Activated CD4-positive, alpha-beta T cell treated with anti-CD3 and anti-CD28 coated beads for 4 hours (primary cell): ENCODE measurements around the gene KRTAP12-1.
"Not testable (repeated sequence)": the region's sequence is repeated elsewhere in the genome, so short reads cannot be mapped to it uniquely, and the experiment has no call there.

Experiments used
- DNase-seq, 2 donors: peaks; one replicate each; pipeline ENCODE4 v3.0.0-alpha.2; 2020

Gene KRTAP12-1

DNA sequence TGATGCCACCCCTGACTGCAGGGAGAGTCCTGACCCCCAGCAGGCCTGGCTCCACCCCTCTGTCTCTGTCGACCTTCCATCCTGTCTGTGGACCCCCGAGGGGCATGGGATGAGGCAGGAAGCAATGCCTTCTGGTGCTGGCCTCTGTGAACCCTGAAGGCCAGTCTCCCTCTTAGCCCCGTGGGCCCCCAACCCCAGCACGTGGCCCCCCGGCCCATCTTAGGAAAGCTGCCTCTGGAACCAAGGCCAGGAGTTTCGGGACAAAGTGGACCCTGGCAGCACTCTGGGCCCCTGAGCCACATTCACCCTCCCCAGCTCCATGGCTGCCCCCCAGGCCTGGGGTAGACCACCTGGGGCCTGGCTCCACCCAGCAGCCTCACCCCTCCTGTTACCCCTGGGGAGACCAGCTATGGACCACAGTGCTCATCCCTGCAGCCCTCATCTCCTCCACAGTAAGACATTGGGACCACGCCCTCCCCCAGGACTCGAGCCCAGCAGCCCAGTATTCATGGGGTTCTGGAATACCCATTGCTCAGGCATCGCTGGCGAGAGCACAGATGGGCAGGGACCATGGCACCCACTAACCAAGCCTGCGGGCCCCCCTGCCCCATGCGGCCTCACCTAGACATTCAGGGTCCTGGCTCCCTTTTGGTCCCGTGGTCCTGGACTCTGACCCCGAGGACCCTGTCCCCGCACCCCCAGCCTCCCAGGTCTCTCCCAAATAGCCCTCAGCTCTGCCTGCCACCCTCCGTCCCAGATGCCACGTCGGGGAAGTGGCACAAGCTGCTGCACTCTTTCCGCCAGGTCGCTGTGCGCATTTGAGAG, 43.2 kb downstream of the KRTAP12-1 start:
- not testable (repeated sequence) for DNase-seq

DNA sequence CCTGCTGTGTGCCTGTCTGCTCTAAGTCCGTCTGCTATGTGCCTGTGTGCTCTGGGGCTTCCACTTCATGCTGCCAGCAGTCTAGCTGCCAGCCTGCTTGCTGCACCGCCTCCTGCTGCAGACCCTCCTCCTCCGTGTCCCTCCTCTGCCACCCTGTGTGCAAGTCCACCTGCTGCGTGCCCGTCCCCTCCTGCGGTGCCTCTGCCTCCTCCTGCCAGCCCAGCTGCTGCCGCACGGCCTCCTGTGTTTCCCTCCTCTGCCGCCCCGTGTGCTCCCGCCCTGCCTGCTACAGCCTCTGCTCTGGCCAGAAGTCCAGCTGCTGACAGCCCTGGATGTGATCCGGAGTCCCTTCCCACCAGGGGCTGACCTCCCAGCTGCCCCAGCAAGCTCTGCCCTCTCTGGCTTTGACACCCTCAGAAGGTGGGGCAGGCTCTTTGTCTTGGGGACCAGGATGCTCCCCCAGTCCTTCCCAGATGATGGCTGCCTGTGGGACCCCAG, 44.1 kb downstream of the KRTAP12-1 start:
- not testable (repeated sequence) for DNase-seq

DNA sequence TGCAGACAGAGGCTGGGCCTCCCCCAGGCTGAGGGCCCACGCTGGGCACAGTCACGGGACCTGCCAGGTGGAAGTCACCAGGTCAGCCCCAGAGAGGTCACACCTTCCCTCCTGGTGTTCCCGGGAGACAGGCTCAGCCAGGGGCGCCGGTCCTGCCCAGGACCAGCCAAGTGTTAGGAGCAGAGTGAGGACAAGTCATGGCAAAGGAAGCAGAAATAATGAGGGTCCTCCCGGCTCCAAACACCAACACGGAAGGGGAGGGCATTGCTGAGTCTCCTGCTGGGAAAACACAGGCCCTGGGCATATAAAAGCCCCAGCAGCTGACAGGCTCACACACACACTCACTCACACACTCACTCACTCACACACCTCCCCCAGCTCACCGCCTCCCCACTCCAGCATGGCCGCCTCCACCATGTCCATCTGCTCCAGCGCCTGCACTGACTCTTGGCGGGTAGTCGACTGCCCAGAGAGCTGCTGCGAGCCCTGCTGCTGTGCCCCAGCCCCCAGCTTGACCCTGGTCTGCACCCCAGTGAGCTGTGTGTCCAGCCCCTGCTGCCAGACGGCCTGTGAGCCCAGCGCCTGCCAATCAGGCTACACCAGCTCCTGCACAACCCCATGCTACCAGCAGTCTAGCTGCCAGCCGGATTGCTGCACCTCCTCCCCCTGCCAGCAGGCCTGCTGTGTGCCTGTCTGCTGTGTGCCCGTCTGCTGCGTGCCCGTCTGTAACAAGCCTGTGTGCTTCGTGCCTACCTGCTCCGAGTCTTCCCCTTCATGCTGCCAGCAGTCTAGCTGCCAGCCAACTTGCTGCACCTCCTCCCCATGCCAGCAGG, 44.7 kb downstream of the KRTAP12-1 start, which contains the start of gene KRTAP10-10:
Gene KRTAP10-10, plus strand, starts transcription at position 339 of the 833 bp plus-strand sequence. Its CDS starts 62 bp downstream, at position 401.
- DNase-seq, result no peak

GRCh38 chr21:44636209-44637017, 45.5 kb downstream of the KRTAP12-1 start:
- DNase-seq, result no peak

- no peak for DNase-seq
Measured at GRCh38 chr21:44632067-44632466, 49.9 kb downstream of the KRTAP12-1 start.
